ENCODE results near the gene RXRG.

GRCh38 chr1:165418195-165418594 is 26.7 kb downstream of the RXRG start:
- TF ChIP-seq GATA2 (IDR thresholded peaks at IDR 0.05; ENCODE audit: low read depth, low read length) (no peak), GATA3 (IDR thresholded peaks at IDR 0.05; ENCODE audit: low read depth, low read length) (no peak)

All from SH-SY5Y (cell line).